SKM-1 treated with dmso at 0.1 percent for 144 hours (cell line): ENCODE results near the gene ALDH1A1.

Experiments
- DNase-seq: peaks from one replicate; lab custom pipeline; 2025; ENCODE audit not compliant: unreplicated experiment; lab: John Stamatoyannopoulos, UW

The ALDH1A1 gene

GRCh38 chr9:72919246-72919945, 33.5 kb downstream of the ALDH1A1 start:
- no peak for DNase-seq

- DNase-seq: no peak
Measured at GRCh38 chr9:72917892-72918509, 34.9 kb downstream of the ALDH1A1 start.

DNA sequence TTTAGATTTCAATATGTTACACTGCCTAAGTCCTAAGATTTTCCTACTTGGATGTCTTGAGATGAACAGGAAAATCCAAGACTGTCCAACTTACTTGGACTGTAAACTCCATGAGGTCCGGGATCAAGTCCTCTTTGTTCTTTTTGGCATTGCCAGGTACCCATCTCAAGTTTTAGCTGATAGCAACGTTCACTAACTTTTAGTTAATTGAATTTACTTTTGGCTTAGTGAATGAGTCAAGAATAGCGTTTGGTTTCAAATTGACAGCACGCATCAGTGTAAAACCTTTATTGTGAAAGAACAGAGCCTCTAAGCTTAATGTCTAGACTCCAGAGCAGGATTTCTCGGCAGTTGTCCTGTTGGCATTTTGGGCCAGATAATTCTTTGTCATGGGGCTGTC, 37.2 kb downstream of the ALDH1A1 start:
- no peak for DNase-seq

DNA sequence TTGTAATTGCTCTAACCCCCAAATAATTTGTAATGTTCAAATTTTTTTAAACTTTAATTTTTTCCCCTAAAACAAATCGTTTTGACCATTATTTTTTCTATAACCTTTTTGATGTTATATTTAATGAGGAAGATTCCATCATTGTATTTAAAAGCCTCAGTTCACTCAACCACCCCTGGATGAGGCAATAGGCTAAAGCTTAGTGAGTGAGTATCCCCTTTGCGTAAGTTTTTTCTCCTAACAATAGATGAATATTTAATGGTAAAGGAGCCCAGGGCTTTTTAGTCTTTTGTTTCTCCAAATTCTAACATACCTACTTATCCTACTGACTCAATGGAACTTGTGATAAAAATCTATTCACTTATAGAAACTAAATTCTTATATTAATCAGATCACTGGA, 38.1 kb downstream of the ALDH1A1 start:
- no peak for DNase-seq

- no peak for DNase-seq
Measured at GRCh38 chr9:72913382-72914009, 39.4 kb downstream of the ALDH1A1 start.

DNA sequence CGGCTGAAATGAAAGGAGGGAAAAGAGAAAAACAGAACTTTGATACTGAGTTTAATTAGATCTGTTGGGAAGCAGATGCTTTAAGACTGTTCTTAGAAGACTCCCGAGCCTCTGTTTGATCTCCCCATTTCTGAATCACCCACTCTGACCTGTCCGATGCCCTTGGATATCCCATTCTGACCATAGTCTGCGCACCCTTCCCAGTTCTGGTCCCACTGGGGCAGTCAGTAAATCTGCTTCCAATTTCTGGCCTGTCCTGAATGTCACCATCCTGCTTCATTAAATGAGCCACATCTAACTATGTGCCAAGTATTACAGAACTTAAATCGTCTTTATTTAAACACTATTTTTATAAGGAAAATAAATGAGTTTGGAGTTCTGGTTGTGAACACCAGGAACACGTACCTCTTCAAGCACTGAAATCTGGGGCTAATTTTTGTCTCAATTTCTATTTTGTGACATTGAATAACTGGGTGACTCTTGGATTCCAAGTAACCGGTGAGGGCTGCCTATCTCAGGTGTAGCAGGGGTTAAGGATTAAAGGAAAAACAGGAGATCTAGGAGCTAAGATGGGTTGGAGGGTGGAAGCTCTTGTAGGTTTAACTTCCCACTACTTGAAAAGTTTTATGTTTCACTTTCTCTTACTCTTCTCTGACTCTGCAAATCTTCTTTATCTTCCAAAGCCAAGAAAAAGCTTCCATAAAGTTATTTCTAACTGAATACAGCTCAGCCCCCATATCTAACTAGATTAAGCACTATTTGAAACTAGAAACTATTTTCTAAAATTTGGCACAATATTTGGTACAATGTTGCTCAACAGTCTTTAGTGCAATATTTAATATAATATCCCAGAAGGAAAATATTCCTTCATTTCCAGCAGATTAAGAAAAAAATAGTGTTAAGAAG, 40.1 kb downstream of the ALDH1A1 start:
- no peak for DNase-seq

- DNase-seq: no peak
Measured at GRCh38 chr9:72911816-72912215, 41.0 kb downstream of the ALDH1A1 start.

DNA sequence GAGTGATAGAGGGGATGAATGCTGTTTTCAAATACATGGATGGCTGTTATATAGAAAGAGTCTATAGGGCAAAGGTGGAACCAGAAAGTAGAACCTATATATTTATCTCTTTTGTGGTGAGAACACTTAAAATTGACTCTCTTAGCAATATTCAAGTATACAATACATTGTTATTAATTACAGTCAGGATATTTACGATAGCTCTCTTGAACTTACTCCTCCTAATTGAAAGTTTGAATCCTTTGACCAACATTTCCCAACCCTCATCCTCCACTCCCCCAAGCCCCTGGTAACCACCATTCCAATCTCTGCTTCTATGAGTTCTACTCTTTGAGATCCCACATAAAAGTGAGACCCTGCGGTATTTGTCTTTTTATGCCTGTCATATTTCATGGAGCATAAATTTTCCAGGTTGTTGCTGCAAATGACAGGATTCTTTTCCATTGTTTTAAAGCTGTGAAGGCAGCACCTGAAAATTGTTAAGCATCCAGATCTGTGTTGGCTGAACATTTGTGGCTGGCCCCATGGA, 41.5 kb downstream of the ALDH1A1 start:
- no peak for DNase-seq

DNA sequence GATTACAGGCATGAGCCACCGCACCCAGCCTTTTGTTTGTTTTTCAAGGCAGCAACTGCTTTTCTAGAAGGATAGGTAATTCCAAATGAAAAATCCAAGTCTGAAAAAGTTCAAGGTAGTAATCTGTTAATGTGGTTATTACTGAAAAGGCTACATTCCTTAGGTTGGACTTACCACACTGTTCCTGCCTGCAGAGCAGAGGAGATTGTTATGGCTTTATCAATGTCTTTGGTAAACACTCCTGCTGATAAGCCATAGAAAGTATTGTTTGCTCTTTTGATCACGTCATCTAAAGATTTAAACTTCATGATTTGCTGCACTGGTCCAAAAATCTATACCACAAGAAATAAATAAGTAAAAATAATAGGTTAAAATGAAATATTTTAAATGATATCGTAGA, 43.4 kb downstream of the ALDH1A1 start:
- DNase-seq: no peak

DNA sequence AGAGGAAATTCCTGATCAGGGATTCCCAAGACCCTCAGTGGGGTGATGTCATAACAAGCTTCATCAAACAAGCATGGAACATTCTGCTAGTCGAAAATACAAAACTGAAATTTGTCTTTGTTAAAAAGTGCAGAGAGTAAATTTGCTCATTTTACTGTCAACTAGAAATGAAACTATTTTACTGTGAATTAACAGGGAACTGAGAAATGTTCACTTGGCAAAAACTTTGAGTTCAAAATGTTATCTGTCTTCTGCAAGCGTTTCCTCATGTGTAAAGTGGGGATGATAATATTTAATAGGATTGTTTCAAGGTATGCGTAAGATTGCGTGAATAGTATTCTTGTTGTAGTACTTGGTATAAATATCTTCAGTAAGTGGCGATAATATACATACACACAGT, 45.4 kb downstream of the ALDH1A1 start:
- DNase-seq: no peak

GRCh38 chr9:72906810-72907209, 46.0 kb downstream of the ALDH1A1 start:
- no peak for DNase-seq

GRCh38 chr9:72905514-72906480, 47.1 kb downstream of the ALDH1A1 start:
- DNase-seq: no peak

- DNase-seq: no peak
Measured at GRCh38 chr9:72904267-72905093, 48.4 kb downstream of the ALDH1A1 start.

GRCh38 chr9:72903103-72903502, 49.8 kb downstream of the ALDH1A1 start:
- DNase-seq: no peak

GRCh38 chr9:72902268-72902667, 50.6 kb downstream of the ALDH1A1 start:
- no peak for DNase-seq

GRCh38 chr9:72899734-72900477, 52.9 kb downstream of the ALDH1A1 start:
- DNase-seq: no peak

DNA sequence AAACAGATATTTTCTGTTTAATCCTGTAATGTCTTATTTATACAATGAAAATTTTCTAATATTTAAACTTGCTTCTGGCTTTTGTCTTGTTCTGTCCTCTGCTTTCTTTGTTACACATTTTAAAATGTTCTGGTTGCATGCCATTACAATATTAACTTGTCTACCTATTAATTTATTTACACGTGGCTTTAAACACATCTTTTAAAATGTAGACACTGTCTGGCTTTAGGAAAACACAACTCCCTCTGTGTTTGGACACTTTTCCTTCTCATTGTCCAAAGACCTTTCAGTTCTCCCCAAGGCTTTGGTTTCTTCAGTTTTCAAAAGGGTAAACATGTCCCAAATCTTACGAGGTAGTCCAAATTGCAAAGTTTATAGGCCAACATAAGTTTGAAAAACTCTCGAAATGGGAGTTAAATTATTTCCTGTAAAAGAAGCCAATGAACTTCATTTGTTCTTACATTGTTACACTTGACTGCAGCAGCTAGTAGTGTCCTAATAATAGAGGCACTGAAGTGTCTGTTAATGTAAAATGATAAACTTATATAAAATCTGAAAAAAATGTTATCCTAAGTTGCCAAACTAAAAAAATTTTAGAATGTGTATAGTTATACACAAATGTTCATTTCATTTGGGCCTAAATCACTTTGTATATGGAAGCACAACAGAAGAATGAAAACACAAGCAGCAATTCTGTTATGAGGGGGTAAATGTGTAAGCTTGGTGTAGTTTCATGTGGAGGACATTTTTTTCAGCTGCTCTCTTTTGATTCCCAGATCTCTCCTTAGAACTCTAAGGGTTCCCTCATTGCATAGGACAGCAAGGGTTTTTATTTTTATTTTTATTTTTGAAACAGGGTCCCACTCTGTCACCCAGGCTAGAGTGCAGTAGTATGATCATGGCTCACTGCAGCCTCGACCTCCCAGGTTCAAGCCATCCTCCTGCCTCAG, 53.8 kb downstream of the ALDH1A1 start:
- no peak for DNase-seq
